Activated T-cell treated with anti-CD3 and anti-CD28 coated beads for 4 hours (primary cell): ENCODE results near the gene RHBDL3.
"Not testable (repeated sequence)": the region's sequence is repeated elsewhere in the genome, so short reads cannot be mapped to it uniquely, and the experiment has no call there.

Source experiments
- DNase-seq: peaks from one replicate; pipeline ENCODE4 v3.0.0-alpha.2; 2020

Gene RHBDL3

GRCh38 chr17:32265192-32265923 lies at the start of gene RHBDL3:
Gene RHBDL3, plus strand, starts transcription at chr17:32265832. Its CDS starts 358 bp downstream, at chr17:32266190.
- no peak for DNase-seq

- no peak for DNase-seq
These were observed 43.0 kb upstream of the RHBDL3 start for GRCh38 chr17:32222621-32223020.

GRCh38 chr17:32223703-32224102 lies 41.9 kb upstream of the RHBDL3 start:
- no peak for DNase-seq

GRCh38 chr17:32226886-32227285 lies 38.7 kb upstream of the RHBDL3 start:
- no peak for DNase-seq

GRCh38 chr17:32227910-32228309 lies 37.7 kb upstream of the RHBDL3 start:
- no peak for DNase-seq

GRCh38 chr17:32235588-32235987 lies 30.0 kb upstream of the RHBDL3 start:
- DNase-seq: no peak

GRCh38 chr17:32239456-32239855 lies 26.2 kb upstream of the RHBDL3 start:
- DNase-seq: no peak

GRCh38 chr17:32240750-32241149 lies 24.9 kb upstream of the RHBDL3 start:
- DNase-seq: no peak

- DNase-seq: no peak
These were observed 24.0 kb upstream of the RHBDL3 start for GRCh38 chr17:32241640-32242039.

- no peak for DNase-seq
These were observed 16.2 kb upstream of the RHBDL3 start for GRCh38 chr17:32249475-32249874.

GRCh38 chr17:32253117-32253611 lies 12.5 kb upstream of the RHBDL3 start:
- DNase-seq: peak; percentile 54

GRCh38 chr17:32256012-32256700 lies 9.5 kb upstream of the RHBDL3 start:
- DNase-seq: no peak

GRCh38 chr17:32256701-32257019 lies 9.0 kb upstream of the RHBDL3 start:
- DNase-seq: no peak

- no peak for DNase-seq
These were observed 7.1 kb upstream of the RHBDL3 start for GRCh38 chr17:32258383-32259140.

GRCh38 chr17:32259586-32259985 lies 6.0 kb upstream of the RHBDL3 start:
- DNase-seq: no peak

GRCh38 chr17:32261417-32261736 lies 4.3 kb upstream of the RHBDL3 start:
- DNase-seq: no peak

- DNase-seq: no peak
These were observed 3.6 kb upstream of the RHBDL3 start for GRCh38 chr17:32261936-32262510.

GRCh38 chr17:32263515-32263914 lies 2.1 kb upstream of the RHBDL3 start:
- DNase-seq: not testable (repeated sequence)

- no peak for DNase-seq
These were observed 1.4 kb upstream of the RHBDL3 start for GRCh38 chr17:32264140-32264799.

- DNase-seq: no peak
These were observed 825 bp upstream of the RHBDL3 start for GRCh38 chr17:32264823-32265191.

- DNase-seq: no peak
These were observed 388 bp downstream of the RHBDL3 start for GRCh38 chr17:32266051-32266388.

- no peak for DNase-seq
These were observed 1.0 kb downstream of the RHBDL3 start for GRCh38 chr17:32266389-32267301.
